ENCODE data around the gene GP1BB.
"Not testable (repeated sequence)": the region's sequence is repeated elsewhere in the genome, so short reads cannot be mapped to it uniquely, and the experiment has no call there.

Gene GP1BB

GRCh38 chr22:19693981-19694670, 29.2 kb upstream of the GP1BB start:
- DNase-seq (ENCODE audit: low read depth): no peak

GRCh38 chr22:19694696-19695095, 28.6 kb upstream of the GP1BB start:
- DNase-seq (ENCODE audit: low read depth): no peak

GRCh38 chr22:19696504-19697276, 26.6 kb upstream of the GP1BB start:
- no peak for DNase-seq (ENCODE audit: low read depth)

GRCh38 chr22:19697871-19698270, 25.5 kb upstream of the GP1BB start:
- DNase-seq (ENCODE audit: low read depth): not testable (repeated sequence)

- DNase-seq (ENCODE audit: low read depth): no peak
Measured at GRCh38 chr22:19700790-19701419, 22.4 kb upstream of the GP1BB start.

- no peak for DNase-seq (ENCODE audit: low read depth)
Measured at GRCh38 chr22:19701420-19702145, 21.8 kb upstream of the GP1BB start.

GRCh38 chr22:19703869-19704268, 19.5 kb upstream of the GP1BB start:
- no peak for DNase-seq (ENCODE audit: low read depth)

GRCh38 chr22:19704355-19705015, 18.9 kb upstream of the GP1BB start:
- DNase-seq (ENCODE audit: low read depth): no peak

GRCh38 chr22:19705181-19705934, 18.0 kb upstream of the GP1BB start:
- DNase-seq (ENCODE audit: low read depth): no peak

- no peak for DNase-seq (ENCODE audit: low read depth)
Measured at GRCh38 chr22:19706661-19707151, 16.6 kb upstream of the GP1BB start.

GRCh38 chr22:19707347-19708290, 15.7 kb upstream of the GP1BB start:
- no peak for DNase-seq (ENCODE audit: low read depth)

- DNase-seq (ENCODE audit: low read depth): no peak
Measured at GRCh38 chr22:19708321-19709011, 14.9 kb upstream of the GP1BB start.

- no peak for DNase-seq (ENCODE audit: low read depth)
Measured at GRCh38 chr22:19709063-19709769, 14.1 kb upstream of the GP1BB start.

- DNase-seq (ENCODE audit: low read depth): no peak
Measured at GRCh38 chr22:19710020-19710768, 13.1 kb upstream of the GP1BB start.

GRCh38 chr22:19710769-19711106, 12.6 kb upstream of the GP1BB start:
- DNase-seq (ENCODE audit: low read depth): no peak

GRCh38 chr22:19713245-19713644, 10.1 kb upstream of the GP1BB start:
- DNase-seq (ENCODE audit: low read depth): no peak

GRCh38 chr22:19713650-19714311, 9.6 kb upstream of the GP1BB start:
- no peak for DNase-seq (ENCODE audit: low read depth)

All from iris pigment epithelial cell (primary cell).